SKM-1 (cell line): ENCODE data around the gene KL.

Experiments used
- DNase-seq: peaks from one replicate; lab custom pipeline; 2025; ENCODE audit not compliant: unreplicated experiment; lab: John Stamatoyannopoulos, UW

KL gene

DNA sequence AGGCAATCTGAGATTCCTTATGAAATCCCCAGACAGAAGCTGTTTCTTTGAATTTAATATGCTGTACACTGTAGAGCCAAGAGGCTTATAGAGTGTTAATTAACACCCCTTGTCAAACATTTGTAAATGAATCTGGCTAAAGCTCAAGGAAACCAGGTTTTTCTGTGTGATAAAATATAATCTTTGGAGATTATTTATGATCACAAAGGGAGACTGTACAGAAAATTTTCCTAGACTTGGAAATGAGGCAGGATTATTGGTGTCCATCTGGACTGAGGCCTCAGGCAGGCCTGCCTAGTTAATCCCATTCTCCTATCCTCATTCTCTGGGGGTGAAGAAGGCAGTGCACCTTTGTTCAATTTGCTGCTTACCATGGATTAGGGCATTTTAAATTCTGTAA is 17.8 kb downstream of the KL start:
- DNase-seq, result no peak

DNA sequence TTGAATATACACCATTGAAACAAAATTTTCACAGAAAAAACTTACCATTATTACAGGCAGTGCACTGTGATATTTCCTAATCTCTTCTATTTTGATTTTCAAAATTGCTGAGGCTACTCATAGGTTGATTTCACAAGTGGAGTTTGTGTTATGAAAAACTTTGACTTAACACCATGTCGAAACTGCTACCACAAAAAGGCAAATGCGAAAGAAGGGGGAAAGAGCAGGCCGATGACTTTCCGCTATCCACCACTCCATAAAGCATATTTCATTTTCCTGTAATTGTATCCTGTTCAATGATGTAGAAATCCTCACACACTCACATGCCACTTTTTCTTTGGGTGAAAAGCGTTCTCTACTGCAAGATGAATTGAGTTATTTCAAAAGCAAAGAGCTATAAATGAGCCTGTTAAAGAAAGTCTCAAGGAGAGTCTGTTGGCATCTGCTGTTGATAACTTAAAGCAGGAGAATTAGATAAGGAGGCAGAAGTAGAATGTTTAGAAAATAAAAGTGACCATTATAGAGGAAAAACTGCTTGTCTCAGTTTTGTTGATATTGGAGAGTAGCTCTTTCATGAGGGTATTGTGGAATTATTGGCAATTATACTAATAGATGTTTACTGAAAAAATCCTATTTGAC is 18.8 kb downstream of the KL start:
- DNase-seq, result peak; percentile 25

DNA sequence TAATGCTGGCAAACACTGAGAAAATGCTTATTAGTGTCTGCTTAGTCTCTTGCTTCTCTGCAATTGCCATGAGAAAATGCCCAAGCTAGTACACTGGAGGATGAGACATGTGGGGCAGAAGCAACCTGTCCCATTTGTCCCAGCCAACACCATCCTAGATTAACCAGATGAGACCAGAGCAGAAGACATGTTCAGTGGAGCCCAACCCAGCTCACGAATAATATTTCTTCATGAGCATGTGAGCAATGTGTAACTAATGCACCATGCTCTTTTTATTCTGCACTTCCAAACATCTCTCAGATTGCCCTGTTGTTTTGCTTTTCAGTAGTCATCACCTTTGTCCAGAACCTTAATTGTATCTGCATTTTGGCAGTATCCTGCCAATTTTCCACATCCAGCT is 21.4 kb downstream of the KL start:
- no peak for DNase-seq

DNA sequence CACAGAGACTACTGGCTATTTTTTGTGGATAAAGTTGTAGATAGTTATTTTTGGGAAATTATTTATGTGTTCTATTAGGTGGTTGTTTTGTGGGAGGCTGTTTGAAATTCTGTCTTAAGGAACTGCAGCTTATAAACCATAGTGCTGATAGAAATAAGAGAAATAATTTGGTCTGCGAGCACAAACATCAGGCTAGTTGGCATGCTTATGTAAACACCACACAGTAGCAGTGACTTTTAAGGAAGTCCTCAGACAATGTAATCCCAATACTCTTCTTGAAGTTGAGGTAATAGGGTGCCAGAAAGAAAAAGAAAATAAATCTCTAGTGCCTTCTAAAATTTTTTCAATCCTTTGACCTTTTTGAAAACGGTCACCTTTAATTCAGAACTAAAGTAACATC is 23.9 kb downstream of the KL start:
- no peak for DNase-seq

DNA sequence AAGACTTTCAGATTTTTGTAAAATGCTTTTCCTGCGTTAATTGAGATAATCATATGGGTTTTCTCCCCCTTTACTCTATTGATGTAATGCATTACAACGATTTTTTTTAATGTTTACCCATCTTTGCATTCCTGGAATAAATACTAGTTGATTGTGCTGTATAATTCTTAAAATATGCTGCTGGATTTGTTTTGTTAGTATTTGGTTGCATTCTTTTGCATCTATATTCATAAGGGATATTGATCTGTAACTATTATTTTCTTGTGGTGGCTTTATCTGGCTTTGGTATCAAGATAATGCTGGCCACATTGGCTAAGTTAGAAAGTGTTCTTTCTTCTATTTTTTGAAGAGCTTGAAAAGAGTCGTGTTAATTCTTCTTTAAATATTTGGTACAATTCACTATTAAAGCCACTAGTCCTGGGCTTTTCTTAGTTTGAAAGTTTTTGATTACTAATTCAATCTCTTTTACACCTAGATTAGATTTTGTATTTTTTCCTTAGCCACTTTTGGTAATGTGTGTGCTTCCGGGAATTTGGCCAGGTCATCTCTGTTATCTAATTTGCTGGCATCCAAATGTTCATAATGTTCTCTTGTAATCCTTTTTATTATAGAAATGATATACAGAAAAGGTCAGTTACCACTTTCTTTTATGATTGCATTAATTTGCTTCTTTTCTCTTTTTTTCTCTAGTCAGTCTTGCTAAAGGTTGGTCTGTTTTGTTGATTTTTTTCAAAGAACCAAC is 29.8 kb downstream of the KL start:
- no peak for DNase-seq

DNA sequence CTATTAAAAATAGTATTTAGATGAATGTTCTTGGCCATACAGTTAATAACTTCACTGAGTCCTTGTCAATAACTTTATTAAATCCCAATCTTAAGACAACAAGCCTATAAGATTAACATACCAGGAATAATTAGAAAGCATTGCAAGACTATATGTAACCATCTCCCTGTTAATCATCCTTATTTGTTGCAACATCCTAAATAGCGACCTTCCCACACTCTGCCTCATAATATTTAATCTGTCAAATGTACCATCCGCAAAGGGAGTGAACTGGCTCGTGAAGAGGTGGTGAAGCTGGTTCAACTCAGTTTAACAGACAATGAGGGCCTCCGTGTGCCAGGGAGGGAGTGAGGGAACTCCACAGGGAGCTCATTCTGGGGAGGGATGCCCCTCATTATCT is 33.9 kb downstream of the KL start:
- DNase-seq, result no peak

DNA sequence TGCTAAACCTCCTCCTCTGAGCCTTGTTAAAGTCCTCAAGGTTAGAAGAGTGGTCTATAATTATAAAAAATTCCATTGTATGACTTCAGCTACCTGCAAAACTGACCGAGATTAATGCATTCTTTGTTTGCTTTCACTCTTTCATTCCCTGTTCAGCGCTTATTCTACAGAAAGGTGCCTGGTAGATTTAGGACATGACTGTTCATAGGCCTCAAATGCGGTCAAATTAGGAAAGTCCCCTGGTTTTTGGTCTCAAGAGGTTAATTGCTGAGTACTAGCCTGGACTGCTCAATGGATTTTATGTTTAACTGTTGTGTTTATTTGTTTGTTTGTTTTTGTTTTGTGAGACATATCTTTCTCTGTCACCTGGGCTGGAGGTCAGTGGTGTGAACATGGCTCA is 35.4 kb downstream of the KL start:
- no peak for DNase-seq

DNA sequence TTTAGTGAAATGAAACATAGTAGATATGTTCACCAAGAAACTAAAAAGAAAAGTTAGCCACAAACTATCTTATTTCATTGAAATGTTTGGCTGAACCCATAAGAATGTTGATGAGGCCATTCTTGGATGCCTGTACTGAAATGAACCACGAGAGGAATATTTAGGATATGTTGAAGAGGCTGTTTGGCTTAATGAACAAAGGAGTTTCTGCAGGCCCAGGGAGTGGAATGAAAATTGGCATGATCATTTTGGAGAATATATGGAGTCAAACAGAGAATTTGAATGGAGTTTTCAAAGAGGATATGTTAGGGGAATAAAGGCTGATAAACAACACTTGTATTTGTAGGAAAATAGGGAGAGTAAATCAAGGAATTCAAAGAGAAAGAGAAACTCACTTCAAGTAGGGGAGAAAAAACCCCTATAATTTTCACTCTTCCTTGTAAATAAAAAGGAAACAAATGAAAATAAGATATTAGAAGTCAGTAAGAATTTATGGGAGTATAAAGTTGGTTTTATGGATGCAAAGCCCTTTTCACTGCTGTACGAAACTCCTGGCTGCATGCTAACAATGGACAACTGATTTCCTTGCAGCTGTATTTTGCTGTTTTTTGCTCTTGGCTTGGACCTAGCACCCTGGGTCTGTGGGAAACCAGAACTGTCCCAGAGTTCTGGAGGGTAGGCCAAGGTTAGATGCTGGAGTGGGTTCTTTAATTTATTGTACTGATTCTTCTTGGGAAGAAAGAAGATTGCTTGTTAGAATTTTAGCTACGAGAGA is 36.5 kb downstream of the KL start:
- DNase-seq, result no peak

DNA sequence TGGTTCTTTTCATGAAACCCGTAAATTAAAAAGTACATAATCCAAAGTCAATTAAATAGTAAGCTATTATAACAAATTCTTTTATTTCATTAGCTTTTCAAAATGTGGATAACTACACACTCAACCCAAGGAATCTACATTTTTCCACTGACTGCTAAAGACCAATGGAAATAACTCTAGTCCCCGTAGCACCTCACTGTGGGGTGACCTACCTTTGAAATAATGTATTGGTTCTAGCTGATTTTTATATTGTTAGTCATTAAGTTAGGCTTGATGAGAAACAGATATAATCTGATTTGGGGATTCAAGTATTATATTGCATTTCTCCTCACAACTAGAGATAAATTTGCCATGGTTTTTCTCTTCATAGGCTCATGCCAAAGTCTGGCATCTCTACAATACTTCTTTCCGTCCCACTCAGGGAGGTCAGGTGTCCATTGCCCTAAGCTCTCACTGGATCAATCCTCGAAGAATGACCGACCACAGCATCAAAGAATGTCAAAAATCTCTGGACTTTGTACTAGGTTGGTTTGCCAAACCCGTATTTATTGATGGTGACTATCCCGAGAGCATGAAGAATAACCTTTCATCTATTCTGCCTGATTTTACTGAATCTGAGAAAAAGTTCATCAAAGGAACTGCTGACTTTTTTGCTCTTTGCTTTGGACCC is 37.3 kb downstream of the KL start:
- no peak for DNase-seq

DNA sequence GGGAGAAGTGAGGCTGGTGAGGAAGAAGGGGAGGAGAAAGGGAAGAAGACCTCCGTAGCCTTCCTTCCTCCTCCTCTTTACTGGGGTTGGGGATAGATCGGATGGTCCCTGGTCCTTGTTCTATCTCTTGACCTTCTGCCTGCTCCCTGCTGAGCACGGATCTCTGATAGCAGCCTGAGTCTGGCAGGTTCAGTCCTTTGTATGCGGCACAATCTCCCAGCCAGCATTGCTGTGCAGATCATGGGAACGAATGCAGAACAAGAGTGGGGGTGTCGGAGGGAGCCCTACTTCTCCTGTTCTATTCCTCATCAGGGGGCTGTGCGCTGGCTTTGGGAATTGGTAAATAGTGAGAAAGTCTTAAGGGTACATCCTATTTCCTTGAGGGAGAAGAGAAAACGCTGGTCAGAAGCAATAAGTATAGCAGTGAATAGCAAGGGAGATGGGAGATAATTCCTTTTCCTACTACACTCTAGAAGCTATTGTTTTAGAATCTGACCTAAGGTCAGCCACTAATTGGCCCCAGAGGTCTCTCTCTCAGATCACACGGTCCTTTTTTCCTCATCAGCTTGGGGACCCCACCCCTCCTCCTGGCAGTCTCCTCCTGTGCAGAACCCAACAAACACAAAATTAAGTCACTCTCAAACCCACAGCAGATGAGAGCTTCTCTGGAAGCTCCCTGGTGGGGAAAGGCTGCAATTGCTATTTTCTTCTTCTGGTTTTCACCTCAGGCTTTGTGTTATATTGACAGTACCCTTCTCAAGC is 41.0 kb downstream of the KL start:
- peak; percentile 19 for DNase-seq

DNA sequence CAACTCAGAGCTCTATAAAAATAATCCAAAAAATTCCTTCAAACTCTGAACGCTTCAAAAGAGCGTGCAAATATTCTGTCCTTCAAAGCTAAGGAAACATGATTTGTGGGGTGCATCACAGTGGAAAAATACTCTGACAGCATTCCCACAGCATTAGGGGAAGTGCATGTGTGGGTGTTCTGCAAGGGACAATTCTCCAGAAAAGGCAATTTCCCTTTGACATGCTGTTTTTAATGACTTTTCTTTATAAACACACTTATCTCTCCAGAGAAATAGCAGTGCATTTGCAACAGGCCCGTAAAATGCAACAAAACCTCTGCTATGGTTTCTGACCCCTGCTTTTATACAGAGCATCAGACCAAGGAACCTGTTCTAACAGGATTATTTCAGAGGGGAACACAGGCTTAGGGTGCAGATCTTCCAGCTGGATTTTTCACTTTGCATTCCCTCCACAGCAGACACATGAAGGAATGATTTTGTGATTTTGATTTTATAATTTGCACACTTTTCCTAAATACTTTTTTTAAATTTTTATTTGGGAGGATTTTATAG is 42.6 kb downstream of the KL start:
- DNase-seq, result no peak

DNA sequence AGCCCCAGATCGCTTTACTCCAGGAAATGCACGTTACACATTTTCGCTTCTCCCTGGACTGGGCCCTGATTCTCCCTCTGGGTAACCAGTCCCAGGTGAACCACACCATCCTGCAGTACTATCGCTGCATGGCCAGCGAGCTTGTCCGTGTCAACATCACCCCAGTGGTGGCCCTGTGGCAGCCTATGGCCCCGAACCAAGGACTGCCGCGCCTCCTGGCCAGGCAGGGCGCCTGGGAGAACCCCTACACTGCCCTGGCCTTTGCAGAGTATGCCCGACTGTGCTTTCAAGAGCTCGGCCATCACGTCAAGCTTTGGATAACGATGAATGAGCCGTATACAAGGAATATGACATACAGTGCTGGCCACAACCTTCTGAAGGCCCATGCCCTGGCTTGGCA is 44.6 kb downstream of the KL start:
- no peak for DNase-seq

DNA sequence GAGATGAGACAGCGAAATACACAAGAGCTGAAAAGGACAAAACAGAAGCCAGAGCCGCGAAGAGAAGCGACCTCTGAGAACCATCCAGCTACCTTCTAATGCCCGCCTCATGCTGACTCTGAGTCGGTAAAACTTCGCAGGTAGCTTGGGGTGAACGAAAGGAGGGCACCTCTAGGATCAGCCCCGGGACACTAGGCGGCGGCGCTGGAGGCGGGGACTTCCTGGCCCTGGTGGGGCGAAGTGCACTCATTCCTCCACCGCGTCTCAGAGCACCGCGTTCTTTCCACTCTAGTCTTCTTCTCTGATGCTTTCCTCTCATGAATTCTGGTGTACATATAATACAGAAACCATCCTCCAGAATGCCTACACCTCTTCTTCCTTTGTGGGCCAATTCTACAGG is 50.1 kb downstream of the KL start:
- DNase-seq, result no peak

DNA sequence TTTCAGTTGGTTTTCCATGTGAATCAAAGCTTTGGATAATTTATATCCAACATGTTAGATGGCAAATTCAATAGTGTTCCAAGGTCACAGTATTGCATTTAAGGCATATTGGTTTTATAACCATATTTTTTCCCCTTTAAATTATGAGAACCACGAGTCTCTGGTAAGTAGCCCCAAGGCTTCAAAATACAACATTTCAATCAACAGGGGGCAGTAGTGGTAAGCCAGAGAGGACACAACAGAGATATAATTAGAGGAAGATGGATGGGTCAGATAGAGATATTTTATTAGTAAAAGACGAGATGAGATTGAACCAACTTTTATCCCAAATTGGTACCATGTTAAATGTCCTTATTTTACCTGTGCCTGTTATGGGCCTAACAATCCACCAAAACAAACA is 53.1 kb downstream of the KL start:
- no peak for DNase-seq

DNA sequence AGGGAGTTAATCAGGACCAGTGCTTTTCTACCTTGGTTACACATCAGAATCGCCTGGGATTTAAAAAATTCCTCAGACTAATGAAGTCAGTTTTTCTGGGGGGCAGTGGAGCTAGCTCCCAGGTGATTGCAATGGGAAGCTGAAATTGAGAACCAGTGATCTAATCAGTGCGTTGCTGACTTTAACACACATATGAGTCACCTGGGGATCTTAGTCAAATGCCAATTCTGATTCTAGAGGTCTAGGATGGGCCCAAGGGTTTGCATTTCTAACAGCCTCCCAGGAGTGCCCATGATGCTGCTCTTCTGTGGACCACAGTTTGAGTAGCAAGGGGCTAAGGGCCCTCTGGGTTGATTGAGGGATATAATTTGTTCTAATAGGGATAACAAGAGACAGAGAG is 54.5 kb downstream of the KL start:
- no peak for DNase-seq

DNA sequence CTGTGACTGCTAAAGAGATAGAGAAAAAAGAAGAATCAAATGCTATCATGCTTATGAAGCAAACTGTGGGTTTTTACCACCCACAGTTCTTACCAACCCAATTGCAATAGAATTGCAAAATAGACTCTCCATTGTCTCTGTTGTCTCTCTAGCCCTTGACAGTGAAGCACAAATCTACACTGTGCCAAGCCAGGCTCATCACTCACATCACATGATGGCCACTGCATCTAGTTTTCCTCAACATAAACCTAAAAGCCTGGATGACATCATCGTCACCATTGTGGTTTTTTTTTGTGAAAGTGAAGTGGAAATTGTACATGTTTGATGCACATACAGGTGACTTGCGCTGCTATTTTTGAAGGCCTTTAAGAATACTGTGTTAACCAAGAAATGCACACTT is 56.1 kb downstream of the KL start:
- no peak for DNase-seq

DNA sequence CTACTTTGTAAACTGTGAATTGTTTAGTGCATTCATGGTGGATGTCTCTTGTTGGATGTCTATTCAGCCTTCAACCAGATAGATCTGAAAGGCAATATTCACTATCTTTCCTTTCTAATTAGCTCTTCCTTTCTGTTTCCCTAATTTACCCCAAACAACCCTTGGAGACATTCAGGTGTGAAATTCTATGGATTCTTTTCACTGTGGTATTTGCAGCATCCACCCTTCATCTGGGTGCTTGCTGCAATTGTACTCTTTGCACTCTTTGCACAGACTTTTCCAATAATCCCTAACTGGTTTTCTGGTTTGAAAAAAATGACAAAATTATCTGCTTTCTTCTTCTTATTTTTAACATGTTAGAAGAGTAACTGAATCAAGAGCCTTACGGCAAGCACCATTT is 56.5 kb downstream of the KL start:
- no peak for DNase-seq

DNA sequence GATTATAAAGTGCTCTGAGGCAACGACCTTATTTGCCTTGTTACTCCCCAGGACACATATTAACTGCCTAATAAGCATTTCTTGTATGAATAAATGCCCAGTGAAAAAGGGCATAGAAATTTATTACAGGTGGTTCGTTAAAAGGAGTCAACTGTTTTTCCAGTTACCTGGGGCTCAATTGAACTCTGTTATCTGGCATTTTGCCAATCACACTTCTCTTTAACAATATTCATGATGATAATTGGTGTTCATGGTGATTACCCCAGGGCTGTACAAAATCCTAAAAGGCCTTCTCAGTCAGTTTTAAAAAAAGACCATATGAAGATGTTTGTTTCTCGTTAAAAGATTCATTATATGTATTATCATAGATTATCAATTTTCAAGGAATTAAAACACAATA is 57.1 kb downstream of the KL start:
- no peak for DNase-seq

DNA sequence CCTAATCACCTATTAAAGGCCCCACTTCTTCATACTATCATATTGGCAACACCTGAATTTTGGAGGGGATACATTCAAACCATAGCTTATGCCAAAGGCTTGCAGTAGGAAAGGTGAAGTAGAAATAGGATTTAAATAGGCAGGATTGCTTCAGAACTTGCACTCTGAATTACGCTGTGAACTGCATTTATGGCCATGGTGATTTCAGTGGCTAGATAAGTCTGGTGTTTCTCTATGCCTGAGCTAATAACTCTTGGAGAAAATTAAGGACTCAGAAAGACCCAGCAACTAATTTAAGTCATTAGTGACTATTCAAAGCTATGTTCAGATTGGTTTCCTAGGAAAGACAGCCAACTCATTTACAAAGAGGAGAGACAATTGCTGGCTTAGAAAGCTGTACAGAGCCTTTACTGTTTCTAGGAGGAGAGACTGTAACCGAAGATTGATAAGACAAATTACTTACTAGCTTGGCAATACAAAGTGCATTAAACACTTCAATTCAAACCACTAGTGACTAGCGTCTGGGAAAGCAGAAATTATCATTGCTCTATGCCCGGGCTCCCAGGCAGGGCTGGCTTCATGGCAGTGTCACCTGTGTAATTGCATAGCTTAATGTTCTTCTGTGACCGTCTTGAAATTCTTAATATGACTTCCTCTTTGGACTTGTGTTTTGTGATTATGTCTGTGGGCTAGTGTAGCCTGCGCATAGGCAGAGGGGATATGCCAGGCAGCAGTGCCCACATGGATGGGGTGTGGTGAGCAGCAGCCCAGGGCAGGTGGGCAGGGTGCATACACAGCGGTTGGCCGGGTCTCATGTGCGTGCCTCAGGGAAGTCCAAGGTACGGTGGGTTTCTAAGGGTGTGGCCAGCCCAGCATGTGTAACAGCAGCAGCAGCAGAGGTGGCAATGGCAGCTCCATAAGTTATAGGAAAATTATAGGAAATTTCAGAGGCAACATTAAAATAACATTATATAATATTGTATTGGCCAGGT is 60.1 kb downstream of the KL start:
- DNase-seq, result no peak

DNA sequence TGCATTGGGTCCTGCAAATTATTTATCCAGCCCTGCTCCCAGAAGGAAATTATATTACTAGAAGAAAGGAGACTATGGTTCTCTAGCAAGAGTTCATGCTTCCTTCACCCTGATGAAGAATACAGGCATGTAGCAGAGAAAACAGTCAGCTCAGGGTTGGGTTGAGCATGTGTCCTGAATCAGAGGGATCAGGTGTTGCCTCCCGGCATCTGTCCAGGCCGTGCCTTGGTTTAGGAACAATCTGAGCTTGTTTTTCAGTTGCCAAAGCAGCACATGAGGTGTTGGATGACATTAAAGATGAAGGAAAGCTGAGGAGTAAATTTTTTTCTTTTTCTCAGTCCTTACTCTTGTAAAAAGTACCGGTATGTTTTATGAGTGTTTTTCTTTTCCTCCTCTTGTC is 62.0 kb downstream of the KL start:
- no peak for DNase-seq
